ENCODE data around the gene CTNNA2.

DNA sequence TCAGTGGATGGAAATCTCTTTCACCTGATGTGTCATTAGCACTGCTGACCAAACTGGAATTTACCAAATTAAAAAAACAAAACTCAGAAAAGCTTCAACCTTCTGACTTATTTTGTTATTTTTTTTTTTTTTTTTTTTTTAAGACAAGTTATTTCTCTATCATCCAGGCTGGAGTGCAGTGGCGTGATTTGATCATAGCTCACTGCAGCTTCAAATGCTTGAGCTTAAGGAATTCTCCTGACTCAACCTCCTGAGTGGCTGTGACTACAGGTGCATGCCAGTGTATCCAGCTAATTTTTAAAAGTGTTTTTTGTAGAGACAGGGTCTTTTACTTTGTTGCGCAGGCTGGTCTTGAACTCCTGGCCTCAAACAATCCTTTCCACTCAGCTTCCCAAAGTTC, 636.1 kb downstream of the CTNNA2 start:
- TF ChIP-seq, protein P1, sequence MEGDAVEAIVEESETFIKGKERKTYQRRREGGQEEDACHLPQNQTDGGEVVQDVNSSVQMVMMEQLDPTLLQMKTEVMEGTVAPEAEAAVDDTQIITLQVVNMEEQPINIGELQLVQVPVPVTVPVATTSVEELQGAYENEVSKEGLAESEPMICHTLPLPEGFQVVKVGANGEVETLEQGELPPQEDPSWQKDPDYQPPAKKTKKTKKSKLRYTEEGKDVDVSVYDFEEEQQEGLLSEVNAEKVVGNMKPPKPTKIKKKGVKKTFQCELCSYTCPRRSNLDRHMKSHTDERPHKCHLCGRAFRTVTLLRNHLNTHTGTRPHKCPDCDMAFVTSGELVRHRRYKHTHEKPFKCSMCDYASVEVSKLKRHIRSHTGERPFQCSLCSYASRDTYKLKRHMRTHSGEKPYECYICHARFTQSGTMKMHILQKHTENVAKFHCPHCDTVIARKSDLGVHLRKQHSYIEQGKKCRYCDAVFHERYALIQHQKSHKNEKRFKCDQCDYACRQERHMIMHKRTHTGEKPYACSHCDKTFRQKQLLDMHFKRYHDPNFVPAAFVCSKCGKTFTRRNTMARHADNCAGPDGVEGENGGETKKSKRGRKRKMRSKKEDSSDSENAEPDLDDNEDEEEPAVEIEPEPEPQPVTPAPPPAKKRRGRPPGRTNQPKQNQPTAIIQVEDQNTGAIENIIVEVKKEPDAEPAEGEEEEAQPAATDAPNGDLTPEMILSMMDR (IDR thresholded peaks at IDR 0.05) = no peak
- TF ChIP-seq POLR2AphosphoS5 (IDR thresholded peaks at IDR 0.05; ENCODE audit: low read depth, low read length) = no peak

All from Panc1 (cell line).